RCC 7860 (cell line): Measurements from ENCODE around the gene LHX6.

Source experiments
- DNase-seq: peaks from one replicate; pipeline ENCODE4 v3.0.0-alpha.2; 2015; ENCODE audit warnings: low spot score
- FAIRE-seq: peaks from 2 replicates; lab custom pipeline; 2012; peaks lifted over from hg19 to GRCh38; lab: Jason Lieb, UNC

LHX6 gene

DNA sequence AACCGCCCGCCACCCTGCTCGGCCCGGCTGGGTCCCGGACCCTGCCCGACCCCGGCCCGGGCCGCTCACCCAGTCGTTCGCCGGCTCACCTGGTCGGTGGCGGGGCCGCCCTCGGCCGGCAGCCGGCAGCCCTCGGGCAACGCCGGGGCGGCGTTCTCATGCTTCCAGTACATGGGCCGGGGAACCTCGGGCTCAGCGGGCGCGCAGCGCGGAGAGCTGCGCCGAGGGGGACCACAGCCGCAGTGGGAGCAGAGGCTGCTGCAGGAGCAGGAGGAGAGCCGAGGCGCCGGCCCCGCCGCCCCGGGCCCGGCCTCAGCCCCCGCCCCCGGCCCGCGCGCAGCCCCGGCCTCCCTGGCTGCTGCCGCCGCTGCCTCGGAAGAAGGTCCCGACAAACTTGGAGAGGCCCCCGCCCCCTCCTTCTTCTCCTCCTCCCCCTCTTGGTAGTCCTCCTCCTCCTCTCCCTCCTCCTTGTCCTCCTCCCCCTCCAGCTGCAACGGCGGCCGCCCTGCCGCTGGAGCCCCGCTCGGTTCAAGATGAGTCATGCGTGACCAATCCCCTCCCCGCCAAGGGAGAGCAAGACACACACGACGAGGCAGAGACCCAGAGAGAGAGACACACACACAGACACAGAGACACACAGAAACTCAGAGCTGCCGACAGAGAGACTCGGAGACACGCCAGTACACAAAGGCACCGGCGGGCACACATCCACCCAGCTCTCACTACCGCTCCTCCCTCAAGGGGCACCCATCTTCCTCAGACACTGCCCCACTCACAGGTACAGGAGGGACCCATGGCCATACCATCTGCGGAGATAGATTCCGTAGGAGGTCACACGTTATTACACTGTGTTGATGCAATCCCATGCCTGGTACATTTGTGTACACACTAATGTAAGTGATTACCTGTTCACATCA, at the start of gene LHX6:
LHX6 (minus strand) TSS at position 390 of the 917 bp plus-strand sequence; CDS start at position 173, 217 bp downstream.
- FAIRE-seq: no peak
- peak; percentile 16 for DNase-seq

DNA sequence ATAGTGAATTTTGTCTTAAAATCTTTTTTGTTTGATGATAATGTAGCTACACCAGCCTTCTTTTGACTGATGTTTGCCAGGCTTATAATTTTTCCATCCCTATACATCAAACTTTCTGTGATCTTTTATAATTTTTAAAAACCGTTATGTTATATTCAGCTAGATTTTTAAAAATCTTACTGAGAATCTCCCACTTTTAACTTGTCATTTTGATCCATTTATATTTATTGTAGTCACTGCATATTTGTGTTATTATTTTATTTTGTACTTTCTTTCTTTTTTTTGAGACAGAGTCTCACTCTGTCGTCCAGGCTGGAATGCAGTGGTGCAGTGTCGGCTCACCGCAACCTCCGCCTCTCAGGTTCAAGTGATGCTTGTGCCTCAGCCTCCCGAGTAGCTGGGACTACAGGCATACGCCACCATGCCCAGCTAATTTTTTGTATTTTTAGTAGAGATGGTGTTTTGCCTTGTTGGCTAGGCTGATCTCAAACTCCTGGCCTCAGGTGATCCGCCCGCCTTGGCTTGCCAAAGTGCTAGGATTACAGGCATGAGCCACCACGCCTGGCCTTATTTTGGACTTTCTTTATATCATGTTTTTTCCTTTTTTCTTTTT, 48.6 kb upstream of the LHX6 start:
- DNase-seq (no peak), FAIRE-seq (no peak)

DNA sequence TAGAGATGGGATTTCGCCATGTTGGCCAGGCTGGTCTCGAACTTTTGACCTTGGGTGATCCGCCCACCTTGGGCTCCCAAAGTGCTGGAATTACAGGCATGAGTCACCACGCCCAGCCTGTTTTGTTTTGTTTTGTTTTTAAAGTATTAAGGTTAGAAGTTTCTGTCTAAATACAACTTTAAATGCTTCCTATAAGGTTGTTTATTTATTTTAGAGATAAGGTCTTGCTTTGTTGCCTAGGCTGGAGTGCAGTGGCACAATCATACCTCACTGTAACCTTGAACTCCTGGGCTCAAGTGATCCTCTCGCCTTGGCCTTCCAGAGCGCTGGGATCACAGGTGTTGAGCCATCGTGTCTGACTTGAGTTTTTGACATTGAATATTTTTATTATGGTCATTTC, 47.3 kb upstream of the LHX6 start:
- FAIRE-seq: no peak

GRCh38 chr9:122274055-122274454, 45.3 kb upstream of the LHX6 start:
- FAIRE-seq: no peak
- no peak for DNase-seq

More for the DNA sequence above, 47.3 kb upstream of the LHX6 start:
- no peak for DNase-seq

DNA sequence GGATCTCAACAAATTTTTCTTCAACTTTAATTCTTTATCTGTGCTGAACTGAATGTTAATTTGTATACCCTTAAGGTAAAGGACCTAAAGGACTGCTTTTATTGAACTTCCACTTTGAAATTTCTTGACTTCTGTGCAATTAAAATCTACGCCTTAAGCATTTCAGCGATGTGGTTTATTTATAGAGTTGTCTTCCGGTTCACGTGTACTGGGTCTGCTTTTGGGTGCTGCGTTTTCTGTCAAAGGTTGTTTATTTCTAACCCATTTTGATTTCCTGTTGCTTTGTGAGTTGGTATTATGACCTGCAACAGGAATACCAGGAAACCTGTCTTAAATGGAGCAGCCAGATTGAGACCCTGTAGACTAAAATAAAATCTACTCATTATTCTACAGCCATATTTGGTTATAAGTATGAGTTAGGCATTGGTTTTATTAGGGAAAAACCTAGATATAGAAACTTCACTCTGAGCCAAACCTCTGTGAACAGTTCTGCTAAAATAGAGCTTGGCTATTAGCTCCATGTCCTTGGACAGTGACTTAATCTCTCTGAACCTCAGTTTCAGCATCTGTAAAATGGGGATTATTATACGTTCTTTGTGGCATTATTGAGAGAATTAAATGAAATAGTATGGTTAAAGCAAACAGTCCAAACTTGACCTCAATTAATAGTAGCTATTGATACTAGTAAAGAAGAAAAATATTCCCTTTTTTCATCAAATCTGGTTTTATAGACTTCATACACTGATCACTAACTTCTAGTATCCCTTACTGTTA, 39.5 kb upstream of the LHX6 start:
- DNase-seq: no peak
- FAIRE-seq: no peak

DNA sequence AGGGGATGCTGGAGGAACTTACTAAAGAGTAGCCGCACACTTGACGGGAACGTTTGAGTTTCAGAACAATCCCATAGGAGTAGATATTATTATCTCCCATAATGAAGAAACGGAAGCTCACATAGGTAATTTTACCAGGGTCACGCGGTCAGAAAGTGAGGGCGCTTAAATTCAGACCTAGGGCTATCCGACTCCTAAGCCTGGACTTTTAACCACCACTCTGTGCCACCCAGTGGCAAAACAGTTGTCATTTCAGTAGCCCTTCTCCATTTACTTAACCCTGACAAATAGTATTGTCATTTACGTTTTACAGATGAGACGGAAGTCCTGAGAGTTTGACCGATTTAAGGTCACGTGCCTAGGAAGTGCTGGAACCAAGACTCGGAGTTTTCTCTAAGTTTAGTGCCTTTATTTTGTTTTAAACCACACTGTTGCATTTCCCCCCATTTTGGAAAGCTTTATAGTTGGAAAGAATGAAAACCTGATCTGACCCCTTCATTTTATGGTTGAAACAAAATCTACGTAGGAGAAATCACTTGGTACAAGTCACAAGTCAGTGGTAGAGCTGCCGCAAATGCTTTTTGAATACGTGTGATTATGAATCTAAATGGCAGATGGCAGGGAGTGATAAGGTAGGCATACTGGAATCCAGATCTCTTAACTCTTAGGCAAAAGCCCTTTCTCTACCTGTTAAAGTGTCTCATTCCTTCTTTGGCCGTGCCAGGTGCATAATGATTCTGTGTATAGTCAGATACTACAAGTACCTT, 36.6 kb upstream of the LHX6 start:
- DNase-seq (peak; percentile 46), FAIRE-seq (no peak)

DNA sequence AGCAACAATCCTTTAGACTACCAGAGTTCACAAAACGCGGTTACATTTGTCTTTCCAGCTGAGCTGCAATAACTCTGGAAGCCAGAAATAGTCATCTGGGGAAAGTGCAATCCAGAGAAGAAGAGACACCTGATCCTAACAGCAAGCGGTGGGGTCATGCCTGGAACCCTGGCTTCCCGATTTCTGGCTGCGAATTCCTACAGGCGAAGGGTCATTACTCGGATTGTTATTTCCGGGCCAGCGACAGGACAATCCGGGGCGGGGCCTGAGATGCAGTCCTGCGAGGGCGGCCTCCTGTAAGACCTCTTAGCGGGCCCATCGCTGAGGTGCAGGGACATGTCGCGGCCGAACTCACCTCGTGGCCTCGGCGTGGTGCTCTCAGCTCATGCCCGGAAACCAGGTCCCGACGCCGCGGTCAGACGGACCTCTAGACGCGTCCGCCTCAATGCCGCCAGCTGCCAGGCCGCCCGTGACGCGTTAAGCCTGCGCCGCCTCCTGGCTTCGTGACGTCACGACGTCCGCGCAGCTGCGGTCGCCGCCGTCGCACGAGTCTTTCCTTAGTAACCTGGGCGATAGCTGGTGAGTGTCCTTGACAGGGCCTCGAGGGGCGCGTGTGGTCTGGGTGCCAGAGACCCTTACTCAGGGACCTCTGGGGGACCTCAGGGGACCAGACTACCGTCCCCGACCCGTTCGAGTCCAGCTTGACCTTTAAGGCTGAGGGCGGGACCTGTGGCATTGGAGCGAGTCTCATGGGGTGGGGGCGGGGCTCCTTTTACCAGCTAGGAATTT, 35.8 kb upstream of the LHX6 start, which contains the start of the genes MRRF and RBM18:
MRRF (plus strand) TSS at position 523 of the 789 bp plus-strand sequence. CDS start 6,010 bp downstream, outside the sequence.
RBM18 (minus strand) TSS at position 481 of the 789 bp plus-strand sequence. CDS start 3,348 bp downstream, outside the sequence.
- FAIRE-seq (no peak), DNase-seq (peak; percentile 81)

DNA sequence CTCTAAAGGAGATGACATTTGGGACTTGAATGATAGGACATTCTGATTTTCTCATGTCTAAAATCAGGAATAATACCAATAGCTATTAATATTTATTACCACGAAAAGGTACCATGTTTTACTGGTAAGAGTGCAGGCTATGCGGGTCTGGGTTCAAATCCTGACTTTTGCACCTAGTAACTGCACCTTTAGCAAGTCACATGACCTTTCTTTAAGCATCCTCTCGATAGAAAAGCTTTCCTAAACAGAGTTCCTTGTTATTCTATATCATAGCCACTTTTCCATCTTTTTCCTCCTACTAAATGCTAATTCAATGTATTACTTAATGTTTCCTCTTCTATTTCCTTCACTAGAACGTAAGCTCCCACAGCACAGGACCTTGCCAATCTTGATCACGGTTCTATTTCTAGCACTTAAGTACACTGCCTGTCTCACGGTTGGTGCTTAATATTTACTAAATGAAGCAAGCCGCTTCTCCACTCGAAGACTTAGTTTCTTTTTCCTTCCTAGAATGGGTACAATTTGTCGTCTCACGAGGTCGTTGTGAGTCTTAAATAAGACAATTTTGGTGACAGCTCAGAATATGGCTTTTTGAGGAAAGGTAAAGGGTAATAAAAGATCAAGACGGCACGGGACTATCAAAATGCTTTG, 35.1 kb upstream of the LHX6 start:
- DNase-seq (no peak), FAIRE-seq (no peak)

DNA sequence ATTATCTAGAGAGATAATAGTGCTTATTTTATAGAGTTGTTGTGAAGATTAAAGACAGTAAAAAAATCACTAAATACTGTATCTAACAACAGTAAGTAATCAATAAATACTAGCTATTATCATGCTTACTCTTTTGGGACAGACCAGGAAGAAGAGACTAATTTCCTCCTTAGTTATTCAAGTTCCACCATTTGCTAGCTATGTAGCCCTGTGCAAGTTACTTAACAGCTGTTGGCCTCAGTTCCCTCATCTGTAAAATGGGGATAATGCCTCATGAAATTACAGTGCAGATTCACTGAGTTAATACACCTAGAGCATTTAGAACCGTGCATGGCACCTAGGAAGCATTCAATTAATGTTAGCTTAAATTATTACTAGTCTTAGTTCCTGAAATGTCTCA, 33.3 kb upstream of the LHX6 start:
- no peak for FAIRE-seq
- no peak for DNase-seq

DNA sequence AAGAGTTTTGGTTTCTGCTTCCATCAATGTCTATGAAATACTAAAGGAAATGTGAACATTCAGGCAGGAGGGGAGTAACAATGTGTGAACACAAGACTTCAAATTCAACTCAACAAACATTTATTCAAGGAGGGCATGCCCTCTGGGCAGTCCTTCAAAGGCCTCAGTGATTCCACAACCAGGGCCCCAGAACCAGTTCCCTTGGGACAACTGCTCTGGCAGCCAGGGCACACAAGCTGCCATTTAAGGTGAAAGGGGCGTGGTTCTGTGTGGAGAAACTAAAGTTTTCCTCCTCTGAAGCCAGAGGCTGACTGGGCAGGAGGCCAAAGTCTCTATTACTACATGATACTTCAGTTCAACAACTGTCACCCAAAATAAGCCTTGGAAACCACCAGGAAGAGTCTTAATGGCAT, 32.7 kb upstream of the LHX6 start:
- no peak for DNase-seq
- no peak for FAIRE-seq

DNA sequence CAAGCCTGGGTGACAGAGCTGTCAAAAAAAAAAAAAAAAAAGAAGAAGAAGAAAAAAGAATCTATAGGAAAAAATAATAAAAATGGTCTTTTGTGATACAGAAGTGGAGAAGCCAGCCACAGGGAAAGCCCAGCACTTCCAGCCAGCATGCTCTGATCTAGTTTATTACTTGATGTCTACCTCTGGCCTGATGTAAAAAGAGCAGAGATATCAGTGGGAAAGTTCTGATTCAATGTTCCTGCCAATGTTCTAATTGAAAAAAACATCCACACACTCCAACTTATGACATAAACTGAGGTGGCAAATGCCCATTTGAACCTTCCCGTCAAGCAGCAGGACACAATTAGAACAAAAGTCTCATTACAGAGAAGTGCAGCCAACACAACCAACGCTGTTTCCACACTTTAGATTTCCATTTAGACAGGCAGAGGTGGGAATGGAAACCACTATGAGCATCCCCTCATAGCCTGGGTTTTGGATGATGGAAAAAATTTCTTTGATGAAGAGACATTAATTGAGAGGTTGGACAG, 30.2 kb upstream of the LHX6 start:
- FAIRE-seq: no peak
- no peak for DNase-seq

DNA sequence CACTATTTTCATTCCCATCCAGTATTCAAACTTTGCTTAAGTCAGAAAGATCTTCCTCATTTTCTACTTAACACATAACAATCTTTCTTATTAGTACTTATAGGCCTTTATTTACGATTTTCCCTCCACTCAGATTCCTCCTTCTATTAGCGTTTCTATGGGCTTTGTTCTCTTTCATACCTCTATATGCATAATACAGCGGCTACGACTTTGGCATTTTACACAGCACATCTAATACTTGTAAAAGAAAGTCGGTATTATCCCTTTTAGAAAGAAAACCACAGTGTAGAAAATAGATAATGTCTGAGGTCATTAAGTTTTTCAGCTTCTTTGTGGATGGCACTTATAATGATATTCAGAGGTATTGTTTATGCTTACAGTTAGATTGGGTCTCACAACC, 27.4 kb upstream of the LHX6 start:
- FAIRE-seq (no peak), DNase-seq (no peak)

DNA sequence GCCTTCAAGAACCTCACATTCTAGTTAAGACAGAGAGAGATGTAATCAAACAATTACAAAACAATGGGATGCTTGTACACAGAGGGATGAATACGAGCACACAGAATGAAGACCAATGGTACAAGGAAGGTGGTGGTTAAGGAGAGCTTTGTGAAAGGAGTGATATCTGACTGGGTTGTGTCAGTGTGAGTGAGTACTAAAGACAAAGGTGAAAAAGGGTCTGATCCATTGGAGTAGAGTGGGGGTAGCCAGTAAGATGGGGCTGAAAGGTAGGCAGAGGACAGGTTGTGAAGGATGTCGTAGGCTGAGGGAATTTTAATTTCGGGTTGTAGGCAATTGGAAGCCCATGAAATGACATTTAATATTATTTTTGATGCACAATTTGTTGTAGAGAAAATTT, 26.0 kb upstream of the LHX6 start:
- DNase-seq (no peak), FAIRE-seq (no peak)

GRCh38 chr9:122252796-122253195, 24.0 kb upstream of the LHX6 start:
- DNase-seq (no peak), FAIRE-seq (no peak)

- no peak for FAIRE-seq
- DNase-seq: no peak
Observed at GRCh38 chr9:122251351-122251750, 22.6 kb upstream of the LHX6 start.

GRCh38 chr9:122248448-122248865, 19.7 kb upstream of the LHX6 start:
- no peak for FAIRE-seq
- DNase-seq: no peak

DNA sequence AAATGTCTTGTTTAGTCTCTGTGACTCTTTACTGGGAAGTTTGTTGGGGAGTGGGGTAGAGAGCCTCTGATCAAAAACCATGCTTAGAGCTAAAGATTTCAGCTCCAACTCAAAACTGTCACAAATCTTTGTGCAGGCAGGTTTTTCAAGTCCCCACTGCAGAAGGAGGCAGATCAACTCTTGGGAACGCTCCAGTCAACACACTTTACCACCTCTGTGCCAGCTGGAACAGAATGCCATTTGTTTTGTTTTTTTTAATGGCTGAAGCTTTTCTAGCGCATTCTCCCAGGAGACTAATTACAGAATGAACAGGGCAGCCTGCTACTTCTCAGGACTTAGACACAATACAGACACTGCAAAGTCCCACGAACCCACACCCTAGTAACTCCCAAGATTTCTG, 17.9 kb upstream of the LHX6 start:
- DNase-seq (no peak), FAIRE-seq (no peak)

GRCh38 chr9:122244349-122244748, 15.6 kb upstream of the LHX6 start:
- FAIRE-seq: no peak
- no peak for DNase-seq

DNA sequence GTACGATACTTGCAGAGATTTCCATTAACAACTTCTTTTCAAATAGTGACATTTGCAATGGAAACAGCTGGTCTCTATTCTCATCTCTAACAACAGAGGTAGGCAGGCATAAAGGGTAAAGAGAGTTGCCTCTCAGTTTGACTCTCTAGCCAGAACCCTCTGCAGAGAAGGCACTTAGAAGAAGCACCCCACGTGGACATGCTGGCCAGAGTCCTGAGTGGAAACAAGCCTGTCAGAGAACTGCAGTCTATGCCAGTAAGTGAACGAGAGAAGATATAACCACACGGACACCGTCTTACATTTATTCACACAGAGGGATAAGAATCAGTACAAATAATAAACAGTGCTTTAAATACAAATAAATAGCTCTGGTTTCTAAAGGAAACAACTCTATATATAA, 11.0 kb upstream of the LHX6 start:
- no peak for FAIRE-seq

More for the DNA sequence above, 11.0 kb upstream of the LHX6 start:
- no peak for DNase-seq
